OCI-LY3 (cell line): ENCODE results near the gene ATP2A3.

Source experiments
- EZH2phosphoT487 ChIP-seq: fragments of 200-600 bp; shearing (Covaris generic); IDR thresholded peaks from 2 replicates; pipeline ENCODE4 v1.6.1; 2018; ENCODE audit warnings: antibody characterized with exemption, mixed run types, low read depth
- TF ChIP-seq, protein P1 (sequence below): fragments of 200-600, 300-600 bp; sonication (generic); IDR thresholded peaks from 2 replicates; pipeline ENCODE4 v1.5.1; 2014; ENCODE audit warnings: antibody characterized with exemption, low read length, low read depth

DNA sequence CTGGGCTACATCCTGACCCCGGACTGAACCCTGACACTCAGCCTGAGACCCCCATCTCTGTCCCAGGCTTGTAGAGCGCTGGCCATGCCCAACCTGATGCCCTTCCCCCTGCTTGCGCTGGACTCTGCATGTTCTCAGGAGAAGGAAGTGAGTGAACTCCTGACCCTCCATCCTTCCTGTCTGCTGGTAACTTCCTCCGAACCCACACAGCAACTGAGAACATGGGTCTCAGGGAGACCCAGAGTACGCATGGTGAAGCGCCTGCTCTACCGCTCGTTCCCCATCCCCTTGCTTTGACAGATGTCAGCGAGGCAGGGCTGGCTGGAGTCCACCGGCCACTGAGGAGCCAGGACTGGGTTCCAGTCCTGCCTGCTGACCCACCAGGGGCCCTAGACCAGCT lies 77.5 kb downstream of the ATP2A3 start:
- TF ChIP-seq, protein P1, sequence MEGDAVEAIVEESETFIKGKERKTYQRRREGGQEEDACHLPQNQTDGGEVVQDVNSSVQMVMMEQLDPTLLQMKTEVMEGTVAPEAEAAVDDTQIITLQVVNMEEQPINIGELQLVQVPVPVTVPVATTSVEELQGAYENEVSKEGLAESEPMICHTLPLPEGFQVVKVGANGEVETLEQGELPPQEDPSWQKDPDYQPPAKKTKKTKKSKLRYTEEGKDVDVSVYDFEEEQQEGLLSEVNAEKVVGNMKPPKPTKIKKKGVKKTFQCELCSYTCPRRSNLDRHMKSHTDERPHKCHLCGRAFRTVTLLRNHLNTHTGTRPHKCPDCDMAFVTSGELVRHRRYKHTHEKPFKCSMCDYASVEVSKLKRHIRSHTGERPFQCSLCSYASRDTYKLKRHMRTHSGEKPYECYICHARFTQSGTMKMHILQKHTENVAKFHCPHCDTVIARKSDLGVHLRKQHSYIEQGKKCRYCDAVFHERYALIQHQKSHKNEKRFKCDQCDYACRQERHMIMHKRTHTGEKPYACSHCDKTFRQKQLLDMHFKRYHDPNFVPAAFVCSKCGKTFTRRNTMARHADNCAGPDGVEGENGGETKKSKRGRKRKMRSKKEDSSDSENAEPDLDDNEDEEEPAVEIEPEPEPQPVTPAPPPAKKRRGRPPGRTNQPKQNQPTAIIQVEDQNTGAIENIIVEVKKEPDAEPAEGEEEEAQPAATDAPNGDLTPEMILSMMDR = no peak
- no peak for TF ChIP-seq EZH2phosphoT487
